Eye (tissue), 1 donor: Measurements from ENCODE around the gene NDRG2.
"Not testable (repeated sequence)": the region's sequence is repeated elsewhere in the genome, so short reads cannot be mapped to it uniquely, and the experiment has no call there.

Experiments used
- DNase-seq: peaks from one replicate; pipeline ENCODE4 v3.0.0-alpha.2; 2015

The NDRG2 gene

GRCh38 chr14:21055432-21056117, 30.7 kb upstream of the NDRG2 start:
- DNase-seq, result no peak

- DNase-seq, result no peak
These were observed 29.9 kb upstream of the NDRG2 start for GRCh38 chr14:21054768-21055145.

GRCh38 chr14:21054123-21054767, 29.4 kb upstream of the NDRG2 start:
- DNase-seq, result no peak

GRCh38 chr14:21053184-21054122, 28.6 kb upstream of the NDRG2 start:
- no peak for DNase-seq

GRCh38 chr14:21050597-21050996, 25.7 kb upstream of the NDRG2 start:
- no peak for DNase-seq

GRCh38 chr14:21049271-21049673, 24.4 kb upstream of the NDRG2 start:
- DNase-seq, result no peak

- DNase-seq, result no peak
These were observed 23.8 kb upstream of the NDRG2 start for GRCh38 chr14:21048638-21049037.

- DNase-seq, result no peak
These were observed 22.5 kb upstream of the NDRG2 start for GRCh38 chr14:21047378-21047781.

- DNase-seq, result no peak
These were observed 19.2 kb upstream of the NDRG2 start for GRCh38 chr14:21043974-21044618.

- DNase-seq, result no peak
These were observed 18.6 kb upstream of the NDRG2 start for GRCh38 chr14:21043387-21043973.

- no peak for DNase-seq
These were observed 18.1 kb upstream of the NDRG2 start for GRCh38 chr14:21042918-21043317.

GRCh38 chr14:21041676-21042433, 17.0 kb upstream of the NDRG2 start, which contains the start of gene RNASE7:
Gene RNASE7 (plus strand): TSS chr14:21042362. CDS start chr14:21042993, 631 bp downstream.
- DNase-seq, result no peak

GRCh38 chr14:21040941-21041340, 16.1 kb upstream of the NDRG2 start:
- DNase-seq, result not testable (repeated sequence)

- no peak for DNase-seq
These were observed 15.6 kb upstream of the NDRG2 start for GRCh38 chr14:21040370-21040925.

GRCh38 chr14:21039585-21040369, 14.9 kb upstream of the NDRG2 start:
- peak; percentile 90 for DNase-seq

- peak; percentile 82 for DNase-seq
These were observed 13.9 kb upstream of the NDRG2 start for GRCh38 chr14:21038441-21039422.

GRCh38 chr14:21037156-21037555, 12.3 kb upstream of the NDRG2 start:
- DNase-seq, result no peak

GRCh38 chr14:21036751-21037150, 11.9 kb upstream of the NDRG2 start:
- no peak for DNase-seq

GRCh38 chr14:21034707-21035106, 9.8 kb upstream of the NDRG2 start, which contains the start of gene RNASE13:
Gene RNASE13 (minus strand): TSS chr14:21034807. CDS start chr14:21034288, 519 bp downstream.
- no peak for DNase-seq
